ENCODE data around the gene SDK1.

Gene SDK1

DNA sequence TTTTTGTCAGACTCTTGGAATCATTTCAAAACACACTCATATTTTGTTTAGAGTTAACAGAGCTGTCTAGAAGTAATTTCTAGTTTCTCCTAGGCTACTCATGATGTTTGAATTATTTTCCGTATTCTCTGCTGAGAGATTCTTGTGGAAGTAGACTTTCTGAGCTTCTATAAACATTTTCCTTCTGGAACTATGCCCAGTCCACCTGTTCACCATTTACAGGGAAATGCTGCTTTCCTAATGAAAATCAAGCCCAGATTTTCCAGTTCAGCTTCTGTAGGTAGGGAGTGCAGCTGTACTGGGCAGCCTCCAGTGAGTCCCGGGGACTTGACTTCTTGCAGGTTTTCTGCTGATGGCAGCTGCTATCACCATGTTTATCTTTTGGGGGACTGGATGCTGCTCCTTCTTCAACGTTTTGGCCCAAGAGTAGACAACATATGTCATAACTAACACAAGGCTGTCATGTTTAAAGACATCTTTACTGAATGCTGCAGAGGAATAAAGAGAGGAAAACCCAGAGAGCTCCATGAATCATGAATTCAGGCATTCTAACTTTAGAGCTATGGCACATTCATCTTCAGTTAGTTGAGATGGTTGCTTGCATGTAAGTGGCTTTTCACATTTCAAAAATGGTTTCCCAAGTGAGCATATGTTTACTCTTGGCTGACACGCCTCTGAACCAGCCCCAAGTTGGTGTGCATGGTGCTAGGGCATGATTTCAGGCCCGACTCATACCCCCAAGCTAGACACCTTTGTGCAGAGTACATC, 85.6 kb downstream of the SDK1 start:
- Histone ChIP-seq H3K9me3 (ENCODE audit: severe bottlenecking) (no peaks in the 10 kb centered on the region), H3K36me3 (ENCODE audit: low read depth) (no peaks in the 10 kb centered on the region), H3K4me1 (ENCODE audit: insufficient read depth, poor library complexity, severe bottlenecking) (no peaks in the 10 kb centered on the region), H3K4me3 (ENCODE audit: severe bottlenecking) (no peak overlapping the region), H3K27me3 (ENCODE audit: insufficient read depth, poor library complexity, severe bottlenecking) (peaks cover 4% of the 10 kb centered on the region), H3K27ac (ENCODE audit: poor library complexity, severe bottlenecking) (no peak overlapping the region)
- DNase-seq (ENCODE audit: low spot score) (no peak), ATAC-seq (ENCODE audit: low read depth) (no peak)
- TF ChIP-seq, protein P1, sequence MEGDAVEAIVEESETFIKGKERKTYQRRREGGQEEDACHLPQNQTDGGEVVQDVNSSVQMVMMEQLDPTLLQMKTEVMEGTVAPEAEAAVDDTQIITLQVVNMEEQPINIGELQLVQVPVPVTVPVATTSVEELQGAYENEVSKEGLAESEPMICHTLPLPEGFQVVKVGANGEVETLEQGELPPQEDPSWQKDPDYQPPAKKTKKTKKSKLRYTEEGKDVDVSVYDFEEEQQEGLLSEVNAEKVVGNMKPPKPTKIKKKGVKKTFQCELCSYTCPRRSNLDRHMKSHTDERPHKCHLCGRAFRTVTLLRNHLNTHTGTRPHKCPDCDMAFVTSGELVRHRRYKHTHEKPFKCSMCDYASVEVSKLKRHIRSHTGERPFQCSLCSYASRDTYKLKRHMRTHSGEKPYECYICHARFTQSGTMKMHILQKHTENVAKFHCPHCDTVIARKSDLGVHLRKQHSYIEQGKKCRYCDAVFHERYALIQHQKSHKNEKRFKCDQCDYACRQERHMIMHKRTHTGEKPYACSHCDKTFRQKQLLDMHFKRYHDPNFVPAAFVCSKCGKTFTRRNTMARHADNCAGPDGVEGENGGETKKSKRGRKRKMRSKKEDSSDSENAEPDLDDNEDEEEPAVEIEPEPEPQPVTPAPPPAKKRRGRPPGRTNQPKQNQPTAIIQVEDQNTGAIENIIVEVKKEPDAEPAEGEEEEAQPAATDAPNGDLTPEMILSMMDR (IDR thresholded peaks at IDR 0.05; ENCODE audit: poor library complexity, severe bottlenecking) = no peak

DNA sequence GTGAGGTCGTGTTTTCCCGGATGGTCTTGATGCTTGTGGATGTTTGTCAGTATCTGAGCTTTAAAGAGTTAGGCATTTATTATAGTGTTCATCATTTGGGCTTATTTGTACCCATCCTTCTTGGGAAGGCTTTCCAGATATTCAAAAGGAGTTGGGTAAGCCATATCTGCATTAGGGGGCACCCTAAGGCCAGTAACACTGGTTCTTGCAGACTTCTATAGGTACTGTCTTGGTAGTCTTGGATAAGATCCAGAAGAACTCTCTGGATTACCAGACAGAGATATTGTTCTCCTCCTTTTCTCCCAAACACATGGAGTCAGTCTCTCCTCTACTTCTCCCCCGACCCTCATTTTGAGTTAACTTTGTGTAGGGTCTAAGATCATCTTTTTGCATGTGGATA, 92.8 kb downstream of the SDK1 start:
- ATAC-seq (ENCODE audit: low read depth) = no peak

DNA sequence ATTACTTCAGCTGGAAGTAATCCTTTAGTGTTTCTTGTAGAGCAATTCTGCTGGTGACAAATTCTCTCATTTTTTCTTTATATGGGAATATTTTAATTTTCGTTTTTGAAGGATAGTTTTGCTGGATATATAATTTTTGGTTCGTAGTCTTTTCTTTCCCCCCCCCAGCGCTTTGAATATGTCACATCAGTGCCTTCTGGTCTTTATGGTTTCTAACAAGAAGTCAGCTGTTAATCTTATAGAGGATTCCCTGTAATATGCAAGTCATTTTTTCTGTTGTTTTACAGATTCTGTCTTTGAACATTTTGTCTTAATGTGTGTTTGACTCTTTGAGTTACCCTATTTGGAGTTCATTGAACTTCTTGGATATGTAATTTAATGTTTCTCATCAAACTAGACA, 96.3 kb downstream of the SDK1 start:
- no peak for ATAC-seq (ENCODE audit: low read depth)
- no peaks in the 10 kb centered on the region for H3K27me3 ChIP-seq (ENCODE audit: insufficient read depth, poor library complexity, severe bottlenecking)
- H3K4me3 ChIP-seq (ENCODE audit: severe bottlenecking) = no peak overlapping the region
- no peaks in the 10 kb centered on the region for H3K4me1 ChIP-seq (ENCODE audit: insufficient read depth, poor library complexity, severe bottlenecking)
- no peaks in the 10 kb centered on the region for H3K9me3 ChIP-seq (ENCODE audit: severe bottlenecking)
- TF ChIP-seq, protein P1 (IDR thresholded peaks at IDR 0.05; ENCODE audit: poor library complexity, severe bottlenecking) = no peak
- no peak overlapping the region for H3K27ac ChIP-seq (ENCODE audit: poor library complexity, severe bottlenecking)
- no peaks in the 10 kb centered on the region for H3K36me3 ChIP-seq (ENCODE audit: low read depth)
- no peak for DNase-seq (ENCODE audit: low spot score)

More for the DNA sequence above, 92.8 kb downstream of the SDK1 start:
- H3K9me3 ChIP-seq (ENCODE audit: severe bottlenecking) = no peaks in the 10 kb centered on the region
- no peak overlapping the region for H3K27ac ChIP-seq (ENCODE audit: poor library complexity, severe bottlenecking)
- H3K36me3 ChIP-seq (ENCODE audit: low read depth) = no peaks in the 10 kb centered on the region
- H3K27me3 ChIP-seq (ENCODE audit: insufficient read depth, poor library complexity, severe bottlenecking) = no peaks in the 10 kb centered on the region
- H3K4me3 ChIP-seq (ENCODE audit: severe bottlenecking) = no peak overlapping the region
- H3K4me1 ChIP-seq (ENCODE audit: insufficient read depth, poor library complexity, severe bottlenecking) = no peaks in the 10 kb centered on the region
- TF ChIP-seq, protein P1 (IDR thresholded peaks at IDR 0.05; ENCODE audit: poor library complexity, severe bottlenecking) = peak; percentile 32
- DNase-seq (ENCODE audit: low spot score) = no peak

DNA sequence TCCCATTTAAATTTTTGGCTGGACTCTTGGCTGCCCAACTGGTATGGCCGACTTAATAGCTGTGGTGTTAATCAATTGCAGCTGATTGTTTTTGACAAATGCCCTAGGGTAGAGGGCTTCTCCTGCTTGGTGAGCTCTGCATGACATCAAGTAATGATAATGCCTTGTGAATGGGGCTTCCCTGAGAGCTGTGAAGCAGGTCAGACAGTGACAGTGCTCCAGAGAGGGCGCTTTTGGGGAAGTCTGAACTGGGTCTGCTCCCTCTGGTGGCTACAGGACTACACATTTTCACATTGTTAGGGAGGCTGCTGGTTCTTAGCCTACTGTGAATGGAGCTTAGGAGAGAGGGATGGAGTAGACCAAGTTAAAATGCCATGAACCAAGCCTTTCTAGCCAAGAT, 98.8 kb downstream of the SDK1 start:
- DNase-seq (ENCODE audit: low spot score) = no peak
- Histone ChIP-seq H3K27me3 (ENCODE audit: insufficient read depth, poor library complexity, severe bottlenecking) (no peaks in the 10 kb centered on the region), H3K4me1 (ENCODE audit: insufficient read depth, poor library complexity, severe bottlenecking) (peaks cover 10% of the 10 kb centered on the region), H3K27ac (ENCODE audit: poor library complexity, severe bottlenecking) (no peak overlapping the region), H3K4me3 (ENCODE audit: severe bottlenecking) (no peak overlapping the region), H3K36me3 (ENCODE audit: low read depth) (no peaks in the 10 kb centered on the region), H3K9me3 (ENCODE audit: severe bottlenecking) (no peaks in the 10 kb centered on the region)
- TF ChIP-seq, protein P1 (IDR thresholded peaks at IDR 0.05; ENCODE audit: poor library complexity, severe bottlenecking) = no peak
- ATAC-seq (ENCODE audit: low read depth) = peak; percentile 64

DNA sequence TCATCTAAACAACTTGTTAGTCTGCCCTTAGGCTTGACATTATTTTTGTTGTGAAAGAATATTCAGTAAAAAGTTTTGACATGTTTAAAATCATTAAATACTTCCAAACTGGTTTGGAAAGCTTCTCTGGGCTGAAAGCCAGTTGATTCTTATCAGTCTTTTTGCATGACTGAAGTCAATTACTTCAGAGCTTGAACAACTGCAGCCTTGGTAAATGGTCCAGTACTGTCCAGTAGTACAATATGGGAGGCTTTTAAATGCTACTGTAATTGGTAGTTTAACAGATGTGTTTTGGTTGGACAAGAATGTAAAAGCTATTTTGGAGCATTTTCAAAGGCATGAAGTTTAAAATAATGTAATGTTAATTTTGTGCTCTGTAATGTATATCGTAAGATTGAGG, 103.4 kb downstream of the SDK1 start:
- Histone ChIP-seq H3K27me3 (ENCODE audit: insufficient read depth, poor library complexity, severe bottlenecking) (no peaks in the 10 kb centered on the region), H3K36me3 (ENCODE audit: low read depth) (no peaks in the 10 kb centered on the region), H3K4me1 (ENCODE audit: insufficient read depth, poor library complexity, severe bottlenecking) (peaks cover 10% of the 10 kb centered on the region), H3K27ac (ENCODE audit: poor library complexity, severe bottlenecking) (no peak overlapping the region), H3K9me3 (ENCODE audit: severe bottlenecking) (no peaks in the 10 kb centered on the region), H3K4me3 (ENCODE audit: severe bottlenecking) (no peak overlapping the region)
- TF ChIP-seq, protein P1 (IDR thresholded peaks at IDR 0.05; ENCODE audit: poor library complexity, severe bottlenecking) = no peak
- DNase-seq (ENCODE audit: low spot score) (no peak), ATAC-seq (ENCODE audit: low read depth) (peak; percentile 72)

Data from RWPE2 (cell line).